GM19351 (cell line): ENCODE data around the gene MAPKAP1.

Experiments used
- ATAC-seq: cut with Tn5 transposase; IDR thresholded peaks from one replicate; pipeline ENCODE4 v1.9.1; 2021; ENCODE audit warnings: mild to moderate bottlenecking, moderate library complexity; ENCODE audit not compliant: unreplicated experiment

MAPKAP1 gene

DNA sequence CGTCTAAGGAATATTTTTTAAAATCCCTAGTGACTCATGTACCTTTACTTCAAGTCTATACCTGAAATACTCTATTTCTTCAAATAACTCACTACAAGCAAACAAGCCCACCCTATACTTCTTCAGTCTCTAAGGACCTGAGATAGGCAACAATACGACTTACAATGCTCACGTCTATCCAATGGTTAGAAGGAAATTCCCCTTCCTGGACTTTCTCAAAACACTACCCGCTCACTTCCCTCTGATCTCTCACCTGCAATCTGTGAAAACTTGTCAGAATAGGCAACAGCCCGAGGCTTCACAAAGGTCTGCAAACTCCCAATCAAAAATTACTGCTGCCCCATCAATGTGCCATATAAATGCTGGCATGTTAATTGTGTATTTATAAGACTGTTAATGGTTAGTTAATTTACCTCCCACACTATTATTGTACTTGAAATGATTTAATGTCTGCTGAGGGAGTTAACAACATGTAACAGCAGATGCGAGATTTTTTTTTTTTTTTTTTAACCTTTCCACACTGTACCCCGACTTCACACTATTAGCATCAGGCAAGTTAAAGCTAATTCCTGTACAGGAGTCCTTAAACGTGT is 27.3 kb downstream of the MAPKAP1 start:
- no peak for ATAC-seq

DNA sequence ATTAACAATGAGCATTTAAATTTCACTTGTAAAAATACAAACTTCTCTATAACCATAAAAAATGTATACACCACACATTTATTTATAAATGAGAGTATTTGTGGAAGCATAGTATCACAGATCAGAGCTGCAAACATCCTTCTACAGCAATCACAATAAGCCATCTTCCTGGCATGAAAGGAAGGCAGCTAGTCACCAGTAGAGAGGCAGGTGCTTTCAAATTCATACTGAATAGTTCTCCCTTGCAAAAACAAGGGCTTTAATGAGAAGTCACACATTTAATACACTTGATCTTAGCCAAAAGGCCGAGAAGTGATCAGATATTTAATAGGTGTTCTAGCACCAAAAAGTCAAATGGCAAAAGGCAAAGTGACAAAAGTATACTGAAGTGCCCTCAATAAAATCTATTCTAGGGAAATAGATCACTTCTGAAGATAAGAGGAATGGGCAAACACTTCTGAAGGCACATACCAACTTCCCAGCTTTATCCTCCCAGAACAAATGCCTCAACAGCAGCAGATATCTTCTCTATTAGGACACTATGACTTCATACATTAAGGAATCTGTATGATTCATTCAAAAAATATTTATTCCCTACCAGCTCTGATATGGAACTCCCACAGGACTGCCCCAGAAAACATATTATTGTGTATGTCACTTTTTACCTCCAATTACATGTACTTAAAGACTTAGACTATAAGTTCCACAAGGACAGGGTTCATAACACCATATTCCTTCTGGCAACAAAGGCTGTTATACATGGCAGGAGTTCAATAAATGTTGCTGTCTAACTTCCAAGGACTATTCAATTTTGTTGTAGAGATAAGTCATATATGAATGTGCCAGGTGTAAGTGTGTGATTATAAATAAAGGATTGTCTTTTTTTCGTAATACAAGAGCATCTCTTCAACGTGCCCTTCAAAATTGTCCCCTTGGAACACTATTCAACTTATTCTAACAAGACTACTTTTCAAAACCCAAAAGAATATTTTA is 31.7 kb downstream of the MAPKAP1 start:
- no peak for ATAC-seq

DNA sequence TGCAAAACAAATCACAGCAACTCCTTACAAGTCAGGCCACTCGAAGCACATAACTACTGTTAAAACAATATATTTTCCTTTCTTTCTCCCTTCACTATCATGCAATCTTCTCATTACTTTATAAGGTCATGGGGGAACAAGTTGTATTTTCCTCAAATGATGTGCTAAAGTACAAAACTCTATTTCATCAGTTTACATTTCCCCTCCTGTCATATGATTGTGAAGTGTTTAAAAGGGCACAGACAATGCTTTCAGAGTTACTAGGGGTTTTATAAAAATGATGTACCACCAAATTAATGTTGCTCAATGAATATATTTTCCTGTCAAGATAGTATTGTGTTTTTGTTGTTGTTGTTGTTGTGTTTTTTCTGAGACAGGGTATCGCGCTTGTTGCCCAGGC is 34.1 kb downstream of the MAPKAP1 start:
- no peak for ATAC-seq

DNA sequence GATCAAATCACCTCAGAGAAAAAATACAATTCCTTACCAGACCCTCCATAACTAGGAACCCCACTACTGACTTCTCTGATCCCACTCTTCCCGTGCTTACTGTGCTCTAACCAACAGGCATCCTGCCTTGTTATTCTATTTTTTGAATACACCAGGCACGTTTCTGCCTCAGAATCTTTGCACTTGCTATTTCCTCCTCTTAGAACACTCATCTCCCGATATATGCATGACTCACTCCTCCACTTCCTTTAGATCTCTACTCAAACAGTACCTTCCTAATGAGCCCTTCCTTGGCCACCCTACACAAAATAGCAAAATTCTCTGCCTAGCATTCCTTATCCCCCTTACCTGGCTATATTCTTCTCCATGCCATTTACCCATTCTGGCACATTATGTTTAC is 43.9 kb downstream of the MAPKAP1 start:
- no peak for ATAC-seq

DNA sequence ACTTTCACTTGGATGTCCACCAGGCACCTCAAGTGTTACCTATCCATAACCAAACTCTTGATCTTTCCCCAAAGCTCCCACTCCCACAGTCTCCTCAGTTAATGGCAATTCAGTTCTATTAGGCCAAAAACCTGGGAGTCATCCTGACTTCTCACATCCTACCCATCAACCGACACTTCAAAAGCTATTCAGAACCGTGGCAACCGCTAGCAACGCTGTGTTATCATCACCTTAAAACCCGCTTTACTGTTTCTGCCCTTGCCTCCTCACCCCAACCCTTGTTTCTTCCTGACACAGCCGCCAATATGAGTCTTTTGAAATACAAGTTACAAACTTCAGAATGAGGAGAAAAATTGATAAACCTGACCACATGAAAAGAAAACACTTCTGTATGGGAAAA is 46.5 kb downstream of the MAPKAP1 start:
- no peak for ATAC-seq

DNA sequence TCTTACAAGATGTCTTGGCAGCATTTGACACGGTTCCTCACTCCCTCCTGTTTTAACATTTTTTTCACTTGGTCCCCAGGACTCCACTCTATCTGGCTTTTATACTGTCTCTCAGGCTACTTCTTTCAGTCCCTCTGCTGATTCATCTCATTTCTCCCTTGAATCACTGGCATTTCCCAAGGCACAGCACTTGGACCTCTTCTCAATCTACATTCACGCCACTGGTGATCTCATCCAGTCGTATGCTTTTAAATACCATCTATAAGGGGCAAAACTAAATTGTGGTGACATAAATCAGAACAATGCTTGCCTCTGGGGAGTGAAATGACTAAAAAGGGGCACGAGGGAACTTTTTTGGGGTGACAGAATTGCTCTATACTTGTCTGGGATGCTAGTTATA is 47.1 kb downstream of the MAPKAP1 start:
- ATAC-seq = no peak

DNA sequence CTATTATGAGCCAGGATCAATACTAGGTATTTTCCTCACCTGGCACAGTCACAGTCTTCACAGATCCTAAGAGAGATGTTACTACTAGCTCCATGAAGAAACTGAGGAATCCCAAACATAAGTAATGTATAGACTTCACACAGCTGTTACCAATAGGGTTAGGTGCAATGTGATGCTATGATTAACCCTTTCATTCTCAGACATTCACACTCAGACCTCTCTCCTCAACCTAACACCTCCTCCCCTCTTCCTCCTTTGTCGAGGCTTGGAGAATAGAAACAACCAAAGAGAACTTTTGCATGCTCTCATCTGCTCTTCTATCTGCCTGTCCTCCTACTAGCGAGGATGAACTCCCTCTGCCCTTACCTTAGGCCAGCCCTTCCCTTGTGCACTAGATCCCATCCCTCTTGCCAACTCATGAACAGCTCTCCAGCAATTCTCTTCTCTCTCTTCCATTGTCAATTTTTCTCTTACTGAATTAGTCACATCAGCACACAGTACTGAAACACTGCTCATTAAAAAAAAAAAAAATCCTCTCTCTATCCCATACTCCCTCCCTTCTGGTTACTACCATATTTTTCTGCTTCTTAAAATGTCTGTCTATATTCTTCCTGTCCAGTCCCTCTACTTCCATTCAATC is 47.7 kb downstream of the MAPKAP1 start:
- no peak for ATAC-seq

DNA sequence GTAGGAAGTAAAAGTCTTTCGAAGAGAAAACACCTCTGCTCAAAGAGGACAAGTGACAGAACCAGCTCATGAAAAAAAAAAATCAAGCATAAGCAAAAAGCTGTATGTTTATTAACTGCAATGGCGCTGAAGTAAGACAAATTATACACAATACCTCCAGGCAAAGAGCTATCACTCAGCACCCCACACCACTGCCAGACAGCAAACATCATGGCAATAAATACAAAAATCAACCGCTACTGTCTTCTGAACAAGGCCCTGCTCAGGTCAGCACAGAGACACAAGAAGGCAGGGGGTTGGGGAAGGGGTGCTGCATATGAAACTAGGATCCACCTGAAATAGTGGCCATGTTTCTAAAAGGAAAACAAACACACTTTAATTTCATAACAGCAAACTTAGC is 50.4 kb downstream of the MAPKAP1 start:
- no peak for ATAC-seq

DNA sequence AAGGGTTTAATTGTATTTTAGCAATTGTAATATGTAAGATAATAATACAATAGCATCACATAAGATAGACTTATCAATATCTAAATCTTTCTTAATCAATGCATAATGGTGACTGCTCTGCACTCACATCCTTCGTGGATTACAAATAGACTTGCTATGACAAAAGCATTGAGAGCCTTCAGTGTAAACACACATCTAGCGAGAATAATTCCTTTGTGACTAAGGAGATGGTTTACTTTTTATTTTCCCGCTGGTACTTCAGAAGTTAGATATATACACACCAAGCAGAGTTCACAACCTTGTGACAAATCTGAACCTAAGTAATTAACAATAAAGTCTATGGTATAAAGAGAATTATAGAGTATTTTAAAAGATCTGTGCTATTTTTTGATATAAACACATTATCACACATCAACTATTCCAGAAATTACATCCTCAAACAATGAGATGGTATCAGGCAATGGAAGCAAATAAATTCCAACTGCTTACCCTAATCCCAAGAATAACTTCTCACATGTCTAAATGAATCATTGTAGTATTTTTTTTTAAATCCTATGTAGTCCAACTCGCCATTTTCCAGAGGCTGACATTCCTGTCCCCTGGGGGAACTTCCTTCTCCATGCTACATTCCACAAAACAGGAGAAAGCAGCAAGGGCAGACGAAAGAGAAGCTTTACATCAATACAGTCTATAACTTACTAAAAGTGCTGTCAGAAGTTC is 51.2 kb downstream of the MAPKAP1 start:
- ATAC-seq = no peak

DNA sequence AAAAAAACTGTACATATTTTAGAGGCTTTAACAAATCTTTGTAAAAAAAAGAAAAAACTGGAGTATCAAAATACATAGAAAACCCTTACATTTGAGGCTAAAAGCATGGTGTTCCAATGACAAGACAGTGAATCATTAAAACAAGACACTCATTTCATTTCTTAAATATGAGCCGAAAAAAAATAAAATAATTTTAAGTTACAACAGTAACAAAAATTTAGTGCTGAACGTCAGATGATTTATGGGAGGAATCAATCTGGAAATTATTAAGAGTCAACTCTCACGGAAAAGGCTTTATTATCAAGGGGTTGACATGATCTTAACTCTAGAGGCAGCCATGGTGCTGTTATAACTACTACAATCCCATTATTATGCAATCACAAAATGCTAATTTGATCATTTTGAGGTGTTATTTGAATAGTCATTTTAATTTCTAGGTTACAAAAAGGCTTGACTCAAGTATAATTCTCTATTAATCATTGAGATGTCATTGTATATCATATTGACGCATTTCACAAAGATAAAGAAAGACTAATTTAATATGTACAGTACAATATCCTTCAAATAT is 51.9 kb downstream of the MAPKAP1 start:
- no peak for ATAC-seq

DNA sequence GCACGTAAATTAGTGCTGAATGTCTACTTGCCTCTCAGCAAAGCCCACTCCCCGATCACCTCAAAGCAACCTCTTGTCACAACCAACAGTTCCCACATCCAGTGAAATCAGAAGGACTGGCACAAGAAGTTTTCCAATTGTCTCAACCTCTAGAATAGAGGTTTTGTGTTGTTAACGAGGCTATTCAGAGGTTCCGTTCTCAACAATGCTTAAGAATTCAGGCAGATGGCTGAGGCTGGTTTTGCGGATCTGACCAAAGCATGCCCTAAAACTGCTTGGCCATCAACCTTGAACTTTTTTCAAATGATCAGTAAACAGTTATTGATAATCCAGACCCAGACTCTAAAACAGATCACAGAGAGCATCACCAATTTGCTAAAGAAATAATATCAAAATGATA is 52.9 kb downstream of the MAPKAP1 start:
- ATAC-seq = no peak

DNA sequence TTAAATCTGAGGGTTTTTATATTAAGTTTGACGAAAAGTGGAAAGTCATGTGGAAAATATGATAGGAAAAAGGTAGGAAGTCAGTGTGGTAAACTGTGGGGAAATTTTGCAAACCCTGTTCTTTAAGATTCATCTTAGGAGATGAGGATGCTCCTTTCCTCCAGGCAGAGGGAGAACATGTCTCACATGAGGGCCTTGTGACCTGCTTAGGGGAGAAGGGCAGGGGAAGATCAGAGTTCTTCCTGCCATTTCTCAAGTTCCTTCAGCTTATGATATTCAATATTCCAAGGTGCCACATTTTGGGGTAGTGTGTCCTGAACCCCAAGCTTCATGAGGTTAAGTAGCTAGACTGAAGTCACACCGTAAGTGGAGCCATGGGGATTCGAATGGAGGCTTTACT is 53.7 kb downstream of the MAPKAP1 start:
- no peak for ATAC-seq

DNA sequence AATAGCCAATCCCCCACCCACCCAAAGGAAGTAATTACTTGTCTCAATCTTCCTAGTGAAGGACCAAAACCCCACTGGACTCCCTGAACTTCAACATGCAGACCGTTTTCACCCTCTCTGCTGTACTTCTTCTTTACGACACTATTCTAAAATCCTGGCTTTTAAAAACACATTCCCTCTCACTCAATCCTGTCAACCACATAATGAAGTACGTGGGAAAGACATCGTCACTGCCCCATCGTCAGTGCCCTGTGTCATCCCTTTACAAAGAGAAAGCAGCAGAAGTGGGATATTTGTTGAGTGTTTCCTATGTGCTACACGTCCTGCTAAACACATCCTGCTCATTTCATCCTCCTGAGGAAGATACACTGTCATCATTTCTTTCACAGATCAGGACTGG is 54.2 kb downstream of the MAPKAP1 start:
- ATAC-seq = no peak

DNA sequence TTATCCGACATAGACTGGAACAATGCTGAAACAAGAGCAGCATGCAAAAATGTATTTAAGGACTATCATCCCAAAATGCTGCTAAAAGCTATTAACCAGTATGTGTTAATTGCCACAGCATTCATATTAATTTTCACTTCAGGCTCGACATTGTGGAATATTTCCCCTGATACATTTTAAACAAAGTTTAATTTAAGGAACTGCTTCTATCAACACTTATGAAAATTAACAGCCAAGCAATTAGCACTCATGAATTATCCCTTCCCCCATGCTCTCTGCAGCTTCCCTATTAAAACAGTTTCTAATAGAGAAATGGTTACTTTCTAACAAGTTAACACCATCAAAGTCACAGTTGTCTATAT is 54.8 kb downstream of the MAPKAP1 start:
- ATAC-seq = no peak

DNA sequence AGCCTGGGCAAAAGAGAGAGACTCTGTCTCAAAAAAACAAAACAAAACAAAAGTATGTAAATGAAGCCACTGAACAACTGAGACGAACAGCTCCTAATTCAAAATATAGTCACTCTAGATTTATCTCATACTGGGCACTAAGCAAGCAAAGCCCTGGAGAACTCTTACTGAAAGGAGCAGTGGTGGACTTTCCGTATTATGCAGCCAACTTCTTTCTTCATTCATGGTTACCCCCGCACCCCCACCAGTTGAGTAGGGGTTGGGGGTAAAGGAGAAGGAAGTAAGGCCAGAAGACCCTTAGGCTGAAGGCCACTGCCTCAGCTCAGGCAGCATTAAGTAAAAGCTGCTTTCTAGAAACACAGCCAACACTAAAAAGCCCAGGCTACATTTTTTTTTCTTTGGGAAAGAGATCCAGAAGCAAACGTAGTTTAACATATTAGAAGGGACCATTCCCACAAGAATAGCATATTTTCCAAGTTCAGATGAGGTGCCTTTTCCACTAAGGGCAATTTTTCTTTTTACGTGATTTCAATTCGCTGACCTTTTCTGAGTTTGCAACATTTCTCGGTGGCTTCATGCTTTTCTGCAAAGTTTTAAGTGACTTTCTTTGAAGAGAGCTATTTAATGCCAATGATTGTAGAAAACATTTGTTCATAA is 55.3 kb downstream of the MAPKAP1 start:
- no peak for ATAC-seq

DNA sequence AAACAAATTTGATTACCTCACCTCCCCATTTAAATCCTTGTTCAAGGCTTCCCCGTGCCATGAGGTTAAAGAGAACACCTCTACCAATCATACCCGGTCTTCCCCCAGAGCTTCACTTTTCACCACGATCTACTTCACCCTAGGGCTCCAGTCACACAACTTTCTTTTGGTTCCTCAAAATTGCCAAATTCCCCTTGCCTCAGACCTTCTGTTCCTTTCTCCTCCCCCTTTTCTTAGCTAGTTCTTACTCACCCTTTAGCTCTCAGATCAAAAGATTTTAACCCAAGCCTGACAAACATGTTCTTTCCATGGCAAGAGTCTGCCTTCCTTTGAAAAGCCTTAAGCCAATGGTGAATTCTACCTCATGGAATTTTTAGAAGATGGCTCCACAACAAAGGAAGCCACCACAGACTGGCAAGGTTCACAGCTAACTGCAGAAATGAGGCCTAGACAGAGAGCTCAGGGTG is 56.7 kb downstream of the MAPKAP1 start:
- ATAC-seq = peak; percentile 70

DNA sequence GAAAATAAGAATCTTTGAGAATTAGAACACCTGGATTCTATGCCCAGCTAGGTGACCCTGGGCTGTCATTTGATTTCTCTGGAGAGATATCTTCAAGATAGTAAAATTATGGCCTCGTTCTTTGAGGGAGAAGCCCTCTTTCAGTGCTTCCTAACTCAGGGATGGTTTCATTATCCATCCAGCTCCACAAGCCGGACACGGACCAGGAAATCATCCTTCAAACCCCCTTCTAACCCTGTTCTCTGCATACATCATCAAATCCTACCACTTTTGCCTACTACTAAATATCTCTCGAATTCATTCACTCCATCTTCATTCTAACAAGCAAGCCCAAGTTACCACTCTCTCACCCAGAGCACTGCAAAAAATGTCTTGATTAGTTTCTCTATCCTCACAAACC is 57.2 kb downstream of the MAPKAP1 start:
- no peak for ATAC-seq

DNA sequence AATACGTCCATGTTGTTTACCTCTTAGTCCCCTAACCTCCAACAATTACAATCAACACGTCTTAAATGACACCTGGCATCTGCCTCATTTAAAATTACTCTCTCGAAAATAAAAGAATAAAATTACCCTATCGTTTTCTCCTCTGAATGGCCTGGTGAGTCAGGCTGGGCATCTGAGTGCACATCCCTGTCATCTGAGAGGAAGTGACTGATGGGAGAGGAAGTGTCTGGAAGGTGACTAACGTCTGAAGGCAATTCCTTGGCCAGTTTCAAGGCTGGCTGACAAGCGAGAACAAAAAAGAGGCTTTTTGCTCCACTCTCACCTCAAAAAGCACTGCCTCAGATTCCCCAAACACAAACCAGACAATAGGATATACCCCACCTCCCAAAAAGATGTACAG is 57.7 kb downstream of the MAPKAP1 start:
- ATAC-seq = no peak

DNA sequence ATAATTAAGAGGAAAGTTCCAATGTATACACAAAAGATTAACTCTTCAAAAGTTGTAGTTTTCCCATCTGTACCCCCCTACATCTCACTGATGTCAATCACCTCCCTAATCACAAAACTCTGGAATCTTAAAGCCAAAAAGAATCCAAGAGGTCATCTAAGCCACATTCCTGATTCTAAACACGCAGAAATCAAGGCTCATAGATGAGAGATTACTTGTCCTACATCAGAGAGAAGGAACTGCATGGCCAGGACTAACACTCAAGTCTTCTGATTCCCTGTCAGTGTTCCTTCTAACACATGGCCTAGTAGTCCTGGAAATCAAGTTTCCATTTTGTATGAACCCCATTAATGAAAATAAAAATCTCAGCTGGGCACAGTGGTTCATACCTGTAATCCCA is 58.7 kb downstream of the MAPKAP1 start:
- ATAC-seq = no peak

DNA sequence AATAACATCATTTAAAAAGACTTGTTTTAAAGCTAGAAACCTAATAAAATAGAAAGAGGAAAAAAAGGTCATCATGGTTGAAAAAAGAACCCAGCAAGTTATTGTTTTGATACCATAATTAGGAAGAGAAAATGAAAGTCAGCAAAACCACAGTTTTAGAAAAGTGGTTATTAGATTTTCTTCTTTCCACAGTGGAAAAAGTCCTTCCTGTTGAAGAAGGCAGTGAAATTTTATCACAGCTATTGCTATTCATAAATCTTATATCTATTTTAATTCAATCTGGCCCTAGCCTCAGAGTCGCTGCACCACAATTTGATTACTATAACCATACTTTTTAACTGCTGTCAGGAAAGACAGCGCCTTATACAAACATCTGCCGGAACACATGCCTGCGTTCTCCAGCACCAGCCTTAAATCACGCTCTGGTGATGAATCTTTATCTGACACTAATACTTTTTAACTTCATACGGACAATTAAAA is 60.3 kb downstream of the MAPKAP1 start:
- ATAC-seq = no peak
